GM23338 (cell line): ENCODE data around the gene CDKAL1. TPM values are rescaled to one million over a fixed set of nuclear protein-coding genes. Genes with fewer than 3 reads are reported as not detected.

Experiments
- ATAC-seq: fragments of 200-7000 bp; cut with Tn5 transposase; 3 replicates; pipeline ENCODE4 v1.9.1; 2020
- DNase-seq: peaks from one replicate; pipeline ENCODE4 v3.0.0-alpha.2; 2015; ENCODE audit warnings: low spot score
- H2AFZ ChIP-seq: fragments of 200-600 bp; sonication (generic); 2 replicates; pipeline ENCODE4 v1.8.0; 2016; ENCODE audit warnings: antibody characterized with exemption, mild to moderate bottlenecking, moderate library complexity
- H3F3A ChIP-seq: fragments of 200-600 bp; sonication (generic); replicated peaks from 2 replicates; pipeline ENCODE4 v1.8.0; 2017; ENCODE audit warnings: antibody characterized with exemption, mixed run types, low read depth
- H3K27ac ChIP-seq: fragments of 200-600 bp; sonication (generic); 2 replicates; pipeline ENCODE4 v1.6.1; 2016; ENCODE audit warnings: low read depth
- H3K27me3 ChIP-seq: fragments of 200-600 bp; sonication (generic); 2 replicates; pipeline ENCODE4 v1.8.0; 2016; ENCODE audit warnings: mild to moderate bottlenecking, mixed run types, moderate library complexity; ENCODE audit not compliant: insufficient read depth
- H3K36me3 ChIP-seq: fragments of 200-600 bp; sonication (generic); 2 replicates; pipeline ENCODE4 v1.8.0; 2016; ENCODE audit warnings: mild to moderate bottlenecking; ENCODE audit not compliant: insufficient read depth
- H3K4me1 ChIP-seq: fragments of 200-600 bp; sonication (generic); 2 replicates; pipeline ENCODE4 v1.8.0; 2016; ENCODE audit warnings: mild to moderate bottlenecking, moderate library complexity; ENCODE audit not compliant: insufficient read depth
- H3K4me2 ChIP-seq: fragments of 200-600 bp; sonication (generic); 2 replicates; pipeline ENCODE4 v1.7.1; 2017; ENCODE audit warnings: mixed run types
- H3K4me3 ChIP-seq: fragments of 200-600 bp; sonication (generic); 2 replicates; pipeline ENCODE4 v1.6.1; 2016; ENCODE audit warnings: mixed run types
- H3K79me2 ChIP-seq: fragments of 200-600 bp; sonication (generic); replicated peaks from 2 replicates; pipeline ENCODE4 v1.8.0; 2017; ENCODE audit warnings: mild to moderate bottlenecking; ENCODE audit not compliant: insufficient read depth
- H3K9me2 ChIP-seq: fragments of 200-600 bp; sonication (generic); 2 replicates; pipeline ENCODE4 v1.8.0; 2017; ENCODE audit not compliant: insufficient read depth
- H4K20me1 ChIP-seq: fragments of 200-600 bp; sonication (generic); replicated peaks from 2 replicates; pipeline ENCODE4 v1.8.0; 2017; ENCODE audit warnings: mild to moderate bottlenecking; ENCODE audit not compliant: insufficient read depth
- H3K27ac Mint-ChIP-seq: 2 replicates; pipeline ENCODE4 v1.8.0; 2020; ENCODE audit warnings: inconsistent platforms, mild to moderate bottlenecking, moderate library complexity, mixed read lengths
- H3K27me3 Mint-ChIP-seq: 3 replicates; pipeline ENCODE4 v1.8.0; 2022; ENCODE audit warnings: low read depth, mild to moderate bottlenecking, moderate library complexity, mixed read lengths, inconsistent platforms; ENCODE audit not compliant: insufficient read depth, poor library complexity
- H3K36me3 Mint-ChIP-seq: 3 replicates; pipeline ENCODE4 v1.8.0; 2021; ENCODE audit warnings: low read depth, mild to moderate bottlenecking, inconsistent platforms, moderate library complexity, mixed read lengths
- H3K4me1 Mint-ChIP-seq: 3 replicates; pipeline ENCODE4 v1.8.0; 2020; ENCODE audit warnings: mild to moderate bottlenecking, inconsistent platforms, mixed read lengths
- H3K4me3 Mint-ChIP-seq: 3 replicates; pipeline ENCODE4 v1.8.0; 2021; ENCODE audit warnings: moderate library complexity, mild to moderate bottlenecking, inconsistent platforms, mixed read lengths
- H3K9me3 Mint-ChIP-seq: 3 replicates; pipeline ENCODE4 v1.8.0; 2020; ENCODE audit warnings: moderate library complexity, mild to moderate bottlenecking, inconsistent platforms, mixed read lengths
- EZH2 ChIP-seq: fragments of 200-600 bp; sonication (generic); IDR thresholded peaks from one replicate; pipeline ENCODE4 v1.8.0; 2017; ENCODE audit warnings: antibody characterized with exemption, mild to moderate bottlenecking, low read depth; ENCODE audit not compliant: unreplicated experiment
- EZH2phosphoT487 ChIP-seq: fragments of 200-600 bp; sonication (generic); IDR thresholded peaks from one replicate; pipeline ENCODE4 v1.8.1; 2018; ENCODE audit warnings: antibody characterized with exemption; ENCODE audit not compliant: unreplicated experiment
- NANOG ChIP-seq: IDR thresholded peaks from 2 replicates; pipeline ENCODE4 v1.6.1; 2016; ENCODE audit warnings: antibody characterized with exemption, borderline replicate concordance
- ZNF331 ChIP-seq: fragments of 250-450 bp; sonication (Bioruptor Pico); IDR thresholded peaks from 2 replicates; pipeline ENCODE4 v1.5.0; 2020; ENCODE audit warnings: low read depth, mild to moderate bottlenecking, moderate library complexity
- polyA plus RNA-seq: library from polyadenylated mRNA; unstranded; fragments of >200 nt; fragmentation: Nextera tagmentation; extraction: Ambion mirVana; gene quantifications from 2 replicates; pipeline ENCODE4 v1.2.1, GENCODE V29; 2016
- total RNA-seq: library from RNA; depleted of rRNA; stranded (reverse); fragments of >200 nt; shearing (Covaris generic); gene quantifications from 2 replicates; pipeline ENCODE4 v1.2.3, GENCODE V29; 2014
- TF ChIP-seq, protein P1 (sequence below), 2 experiments: fragments of 200-600 bp in 1 of 2; sonication (generic) in 1 of 2; conservative IDR thresholded peaks; 2 replicates each; pipeline versions ENCODE4 v1.5.1 to v1.6.1; 2016 to 2017; ENCODE audit warnings: antibody characterized with exemption in 2 of 2, low read depth in 2 of 2, mild to moderate bottlenecking in 2 of 2, moderate library complexity in 1 of 2
- TF ChIP-seq, protein P2 (sequence below): IDR thresholded peaks from one replicate; pipeline ENCODE4 v1.6.1; 2018; ENCODE audit warnings: antibody characterized with exemption; ENCODE audit not compliant: unreplicated experiment
- TF ChIP-seq, protein P3 (sequence below): IDR thresholded peaks from 2 replicates; pipeline ENCODE4 v1.6.1; 2016; ENCODE audit warnings: antibody characterized with exemption

The CDKAL1 gene
- total and polyA plus RNA-seq, 2 experiments from 2014 or later = 17.8 to 35.0 TPM

DNA sequence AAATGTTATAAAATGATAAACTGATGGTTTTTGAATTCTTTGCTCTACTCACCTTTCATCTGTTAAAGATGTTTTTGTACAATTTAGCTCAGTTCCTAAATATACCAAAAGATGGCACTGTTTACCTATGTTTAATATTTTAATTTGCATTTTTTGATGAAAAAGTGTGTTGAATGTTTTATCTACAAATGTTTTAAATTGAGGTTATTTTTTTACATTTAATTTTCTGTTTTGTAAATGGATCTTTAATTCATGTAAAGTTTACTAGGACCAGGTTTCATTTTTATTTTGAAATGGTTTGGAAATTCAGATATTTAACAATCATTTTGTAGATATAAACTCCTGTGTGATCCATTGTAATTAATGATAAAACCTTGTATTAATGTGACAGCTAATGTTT lies 30.0 kb downstream of the CDKAL1 start:
- Histone ChIP-seq H3K9me2 (no peaks in the 10 kb centered on the region), H3F3A (no peaks in the 10 kb centered on the region), H3K4me3 (no peak overlapping the region), H3K27me3 (no peaks in the 10 kb centered on the region), H2AFZ (no peak overlapping the region), H3K79me2 (peaks cover 8% of the 10 kb centered on the region; the same call in 1 of the 2 replicates), H3K4me2 (no peak overlapping the region), H4K20me1 (no peaks in the 10 kb centered on the region), H3K4me1 (peaks cover 27% of the 10 kb centered on the region), H3K36me3 (no peaks in the 10 kb centered on the region), H3K27ac (no peak overlapping the region)
- Mint-ChIP-seq H3K9me3 (no peaks in the 10 kb centered on the region; the same call in 2 of the 3 replicates), H3K27me3 (no peaks in the 10 kb centered on the region), H3K4me3 (no peak overlapping the region), H3K27ac (no peak overlapping the region), H3K4me1 (peaks cover 24% of the 10 kb centered on the region), H3K36me3 (peaks cover 9% of the 10 kb centered on the region; the same call in 1 of the 3 replicates)
- no peak for DNase-seq
- no peak for ATAC-seq
- TF ChIP-seq NANOG (no peak), ZNF331 (CRISPR knock-in tag) (no peak), EZH2phosphoT487 (no peak), EZH2 (no peak)
- TF ChIP-seq, protein P1, sequence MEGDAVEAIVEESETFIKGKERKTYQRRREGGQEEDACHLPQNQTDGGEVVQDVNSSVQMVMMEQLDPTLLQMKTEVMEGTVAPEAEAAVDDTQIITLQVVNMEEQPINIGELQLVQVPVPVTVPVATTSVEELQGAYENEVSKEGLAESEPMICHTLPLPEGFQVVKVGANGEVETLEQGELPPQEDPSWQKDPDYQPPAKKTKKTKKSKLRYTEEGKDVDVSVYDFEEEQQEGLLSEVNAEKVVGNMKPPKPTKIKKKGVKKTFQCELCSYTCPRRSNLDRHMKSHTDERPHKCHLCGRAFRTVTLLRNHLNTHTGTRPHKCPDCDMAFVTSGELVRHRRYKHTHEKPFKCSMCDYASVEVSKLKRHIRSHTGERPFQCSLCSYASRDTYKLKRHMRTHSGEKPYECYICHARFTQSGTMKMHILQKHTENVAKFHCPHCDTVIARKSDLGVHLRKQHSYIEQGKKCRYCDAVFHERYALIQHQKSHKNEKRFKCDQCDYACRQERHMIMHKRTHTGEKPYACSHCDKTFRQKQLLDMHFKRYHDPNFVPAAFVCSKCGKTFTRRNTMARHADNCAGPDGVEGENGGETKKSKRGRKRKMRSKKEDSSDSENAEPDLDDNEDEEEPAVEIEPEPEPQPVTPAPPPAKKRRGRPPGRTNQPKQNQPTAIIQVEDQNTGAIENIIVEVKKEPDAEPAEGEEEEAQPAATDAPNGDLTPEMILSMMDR (conservative IDR thresholded peaks at IDR 0.05; ENCODE audit: low read depth in 2 of 2) = peak in 1 of 2 experiments; percentile 78; a peak in 3 of 4 replicates
- TF ChIP-seq, protein P2, sequence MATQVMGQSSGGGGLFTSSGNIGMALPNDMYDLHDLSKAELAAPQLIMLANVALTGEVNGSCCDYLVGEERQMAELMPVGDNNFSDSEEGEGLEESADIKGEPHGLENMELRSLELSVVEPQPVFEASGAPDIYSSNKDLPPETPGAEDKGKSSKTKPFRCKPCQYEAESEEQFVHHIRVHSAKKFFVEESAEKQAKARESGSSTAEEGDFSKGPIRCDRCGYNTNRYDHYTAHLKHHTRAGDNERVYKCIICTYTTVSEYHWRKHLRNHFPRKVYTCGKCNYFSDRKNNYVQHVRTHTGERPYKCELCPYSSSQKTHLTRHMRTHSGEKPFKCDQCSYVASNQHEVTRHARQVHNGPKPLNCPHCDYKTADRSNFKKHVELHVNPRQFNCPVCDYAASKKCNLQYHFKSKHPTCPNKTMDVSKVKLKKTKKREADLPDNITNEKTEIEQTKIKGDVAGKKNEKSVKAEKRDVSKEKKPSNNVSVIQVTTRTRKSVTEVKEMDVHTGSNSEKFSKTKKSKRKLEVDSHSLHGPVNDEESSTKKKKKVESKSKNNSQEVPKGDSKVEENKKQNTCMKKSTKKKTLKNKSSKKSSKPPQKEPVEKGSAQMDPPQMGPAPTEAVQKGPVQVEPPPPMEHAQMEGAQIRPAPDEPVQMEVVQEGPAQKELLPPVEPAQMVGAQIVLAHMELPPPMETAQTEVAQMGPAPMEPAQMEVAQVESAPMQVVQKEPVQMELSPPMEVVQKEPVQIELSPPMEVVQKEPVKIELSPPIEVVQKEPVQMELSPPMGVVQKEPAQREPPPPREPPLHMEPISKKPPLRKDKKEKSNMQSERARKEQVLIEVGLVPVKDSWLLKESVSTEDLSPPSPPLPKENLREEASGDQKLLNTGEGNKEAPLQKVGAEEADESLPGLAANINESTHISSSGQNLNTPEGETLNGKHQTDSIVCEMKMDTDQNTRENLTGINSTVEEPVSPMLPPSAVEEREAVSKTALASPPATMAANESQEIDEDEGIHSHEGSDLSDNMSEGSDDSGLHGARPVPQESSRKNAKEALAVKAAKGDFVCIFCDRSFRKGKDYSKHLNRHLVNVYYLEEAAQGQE = no peak
- TF ChIP-seq, protein P3, sequence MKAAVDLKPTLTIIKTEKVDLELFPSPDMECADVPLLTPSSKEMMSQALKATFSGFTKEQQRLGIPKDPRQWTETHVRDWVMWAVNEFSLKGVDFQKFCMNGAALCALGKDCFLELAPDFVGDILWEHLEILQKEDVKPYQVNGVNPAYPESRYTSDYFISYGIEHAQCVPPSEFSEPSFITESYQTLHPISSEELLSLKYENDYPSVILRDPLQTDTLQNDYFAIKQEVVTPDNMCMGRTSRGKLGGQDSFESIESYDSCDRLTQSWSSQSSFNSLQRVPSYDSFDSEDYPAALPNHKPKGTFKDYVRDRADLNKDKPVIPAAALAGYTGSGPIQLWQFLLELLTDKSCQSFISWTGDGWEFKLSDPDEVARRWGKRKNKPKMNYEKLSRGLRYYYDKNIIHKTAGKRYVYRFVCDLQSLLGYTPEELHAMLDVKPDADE = no peak

DNA sequence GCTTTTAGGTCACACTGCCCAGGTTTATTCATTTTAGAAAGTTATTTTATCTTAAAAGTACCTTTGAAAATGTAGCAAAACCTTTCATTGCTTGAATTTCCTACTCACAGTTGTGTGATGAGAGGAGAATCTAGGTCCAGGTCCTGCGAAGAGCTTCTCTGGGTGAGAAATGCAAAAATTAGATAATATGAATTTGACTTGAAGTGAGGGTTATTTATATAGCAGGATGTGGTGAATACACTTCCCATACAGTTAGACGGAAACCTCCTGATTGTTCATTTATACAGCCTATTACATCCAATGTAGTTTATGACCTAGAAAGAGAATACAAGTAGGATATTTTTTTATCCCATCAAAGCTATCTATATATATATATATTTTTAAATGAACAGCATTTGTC lies 30.5 kb downstream of the CDKAL1 start:
- no peaks in the 10 kb centered on the region for H3K27me3 ChIP-seq
- no peaks in the 10 kb centered on the region; the same call in 2 of the 3 replicates for H3K9me3 Mint-ChIP-seq
- H3K36me3 Mint-ChIP-seq = peaks cover 9% of the 10 kb centered on the region; the same call in 1 of the 3 replicates
- peaks cover 25% of the 10 kb centered on the region for H3K4me1 Mint-ChIP-seq
- H2AFZ ChIP-seq = no peak overlapping the region
- no peaks in the 10 kb centered on the region for H3F3A ChIP-seq
- no peak overlapping the region for H3K4me2 ChIP-seq
- H4K20me1 ChIP-seq = no peaks in the 10 kb centered on the region
- peaks cover 8% of the 10 kb centered on the region; the same call in 1 of the 2 replicates for H3K79me2 ChIP-seq
- ATAC-seq = no peak
- no peaks in the 10 kb centered on the region for H3K36me3 ChIP-seq
- peaks cover 27% of the 10 kb centered on the region for H3K4me1 ChIP-seq
- no peaks in the 10 kb centered on the region for H3K9me2 ChIP-seq
- H3K27me3 Mint-ChIP-seq = no peaks in the 10 kb centered on the region
- H3K27ac Mint-ChIP-seq = no peak overlapping the region
- no peak overlapping the region for H3K4me3 Mint-ChIP-seq
- no peak overlapping the region for H3K27ac ChIP-seq
- no peak for DNase-seq
- TF ChIP-seq, protein P1 (conservative IDR thresholded peaks at IDR 0.05; ENCODE audit: low read depth in 2 of 2) = no peak
- TF ChIP-seq, protein P3 = no peak
- no peak overlapping the region for H3K4me3 ChIP-seq
